GM12878 (cell line): ENCODE results near the gene SHISA4. TPM values are rescaled to one million over a fixed set of nuclear protein-coding genes. Genes with fewer than 3 reads are reported as not detected.

Experiments used
- ATAC-seq: fragments of 200-7000 bp; cut with Tn5 transposase; 3 replicates; pipeline ENCODE4 v1.9.1; 2020; ENCODE audit warnings: mild to moderate bottlenecking, moderate library complexity
- BruUV-seq: library from RNA; stranded (reverse); fragments of 400-500 nt; replicated peaks from 2 replicates; lab custom pipeline; 2021; lab: Mats Ljungman, UMichigan
- CTCF ChIA-PET: fragments of 300-600 bp; sonication (Branson Sonifier 250); formaldehyde crosslinking; extraction: SDS; loops from one replicate; lab custom pipeline; 2021; ENCODE audit warnings: inconsistent platforms; lab: Yijun Ruan, JAX
- POLR2A ChIA-PET: fragments of 350-600 bp; formaldehyde crosslinking; extraction: SDS; loops from one replicate; lab custom pipeline; 2021; ENCODE audit warnings: inconsistent platforms; lab: Charles Lee
- RAD21 ChIA-PET: fragments of 300-600 bp; sonication (Branson Sonifier 250); formaldehyde crosslinking; loops from one replicate; lab custom pipeline; 2023; ENCODE audit warnings: antibody characterized with exemption; ENCODE audit not compliant: unreplicated experiment; lab: Charles Lee
- SMC1A ChIA-PET: fragments of 300-600 bp; sonication (Branson Sonifier 250); formaldehyde crosslinking; loops from one replicate; lab custom pipeline; 2023; ENCODE audit not compliant: unreplicated experiment, uncharacterized antibody; lab: Charles Lee
- DNase-seq: peaks from one replicate; pipeline ENCODE4 v3.0.0-alpha.2; 2011; ENCODE audit warnings: low read depth, low spot score
- FAIRE-seq: peaks from 3 replicates; lab custom pipeline; 2011; peaks lifted over from hg19 to GRCh38; lab: Jason Lieb, UNC
- H2AFZ ChIP-seq: 2 replicates; pipeline ENCODE4 v1.6.0; 2011; ENCODE audit warnings: low read depth, low read length, control low read depth; ENCODE audit not compliant: control insufficient read depth
- H3K27ac ChIP-seq: 2 replicates; pipeline ENCODE4 v1.5.1; 2011; ENCODE audit warnings: control low read depth; ENCODE audit not compliant: control insufficient read depth, insufficient read depth
- H3K27me3 ChIP-seq, 2 experiments: replicated peaks in 1 of 2; 2 replicates each; pipeline versions ENCODE4 v1.6.0 to v1.6.1; 2011; ENCODE audit warnings: low read length in 1 of 2; ENCODE audit not compliant: control insufficient read depth in 2 of 2, insufficient read depth in 2 of 2
- H3K36me3 ChIP-seq, 2 experiments: 2 replicates each; pipeline ENCODE4 v1.5.1; 2011; ENCODE audit warnings: low read length in 1 of 2; ENCODE audit not compliant: control insufficient read depth in 2 of 2, insufficient read depth in 2 of 2
- H3K4me1 ChIP-seq: 2 replicates; pipeline ENCODE4 v1.6.1; 2011; ENCODE audit warnings: mild to moderate bottlenecking, low read length, moderate library complexity, mixed read lengths; ENCODE audit not compliant: control insufficient read depth, insufficient read depth
- H3K4me2 ChIP-seq: 2 replicates; pipeline ENCODE4 v1.6.0; 2011; ENCODE audit warnings: control low read depth; ENCODE audit not compliant: control insufficient read depth, insufficient read depth
- H3K4me3 ChIP-seq: fragments of 200-600 bp; sonication (generic); 2 replicates; pipeline ENCODE4 v1.5.1; 2016
- H3K79me2 ChIP-seq: 2 replicates; pipeline ENCODE4 v1.6.0; 2011; ENCODE audit warnings: low read length; ENCODE audit not compliant: control insufficient read depth, insufficient read depth
- H3K9ac ChIP-seq: 2 replicates; pipeline ENCODE4 v1.8.0; 2011; ENCODE audit warnings: low read length, control low read depth, mixed read lengths; ENCODE audit not compliant: control insufficient read depth, insufficient read depth
- H3K9me3 ChIP-seq: replicated peaks from 3 replicates; pipeline ENCODE4 v1.5.1; 2011; ENCODE audit warnings: mild to moderate bottlenecking, low read length; ENCODE audit not compliant: control insufficient read depth, insufficient read depth
- H4K20me1 ChIP-seq: 2 replicates; pipeline ENCODE4 v1.6.0; 2011; ENCODE audit not compliant: control insufficient read depth, insufficient read depth
- EED ChIP-seq: sonication (generic); IDR thresholded peaks from 2 replicates; pipeline ENCODE4 v1.6.1; 2016; ENCODE audit warnings: antibody characterized with exemption, low read depth
- PAX8 ChIP-seq: fragments of 450-650 bp; IDR thresholded peaks from 2 replicates; pipeline ENCODE4 v1.6.1; 2017; ENCODE audit warnings: mild to moderate bottlenecking, moderate library complexity
- SMARCA5 ChIP-seq: fragments of 450-650 bp; IDR thresholded peaks from 2 replicates; pipeline ENCODE4 v1.6.1; 2017; ENCODE audit warnings: mild to moderate bottlenecking
- SP1 ChIP-seq: IDR thresholded peaks from one replicate; pipeline ENCODE4 v1.6.1; 2011; ENCODE audit warnings: low read depth, low read length
- SUZ12 ChIP-seq: fragments of 200-600 bp; sonication (generic); IDR thresholded peaks from one replicate; pipeline ENCODE4 v1.6.1; 2018; ENCODE audit warnings: antibody characterized with exemption, mild to moderate bottlenecking; ENCODE audit not compliant: unreplicated experiment
- WGBS: methylation state at CpG from one replicate; pipeline ENCODE4 v1.1.6; 2016; ENCODE audit warnings: low lambda C conversion rate; ENCODE audit not compliant: insufficient replicate concordance, insufficient coverage; ENCODE audit errors: missing lambda C conversion rate; 5-methylcytosine and 5-hydroxymethylcytosine counted together
- in situ Hi-C: fragments of 300-500 bp; cut with MboI; formaldehyde crosslinking; loops from 9 replicates; pipeline ENCODE4 v1.14.3; 2018; ENCODE audit warnings: mixed read lengths
- intact Hi-C: fragments of 100-400 bp; cut with micrococcal nuclease; formaldehyde crosslinking; loops from one replicate; pipeline ENCODE4 v1.14.2; 2022; ENCODE audit not compliant: unreplicated experiment
- polyA plus RNA-seq, 11 experiments: library from polyadenylated mRNA; depleted of rRNA in 4 of 11; unstranded in 6 of 11; stranded (reverse) in 5 of 11; fragments of >200 nt; fragmentation: Nextera tagmentation in 4 of 11; fragmentation: Illumina TruSeq in 1 of 11; extraction: Ambion mirVana in 4 of 11; extraction: Trizol in 1 of 11; gene quantifications; 1 replicate in 1 of 11; 2 replicates in 10 of 11; pipeline versions ENCODE4 v1.2.1 to v1.2.3, GENCODE V29; 2011 to 2016; ENCODE audit warnings: inconsistent platforms in 2 of 11, missing spikeins in 2 of 11, low read depth in 1 of 11
- total RNA-seq, 4 experiments: library from RNA; depleted of rRNA in 3 of 4; stranded (reverse); fragments of >200 nt in 3 of 4; fragmentation: Illumina TruSeq in 1 of 4; extraction: Trizol in 1 of 4; gene quantifications; 2 replicates each; pipeline versions ENCODE4 v1.2.1 to v1.2.3, GENCODE V29; 2013 to 2021
- TF ChIP-seq, protein P1 (sequence below): fragments of 450-650 bp; formaldehyde crosslinking; IDR thresholded peaks from 2 replicates; pipeline ENCODE4 v1.4.0; 2022; ENCODE audit warnings: mild to moderate bottlenecking, moderate library complexity
- TF ChIP-seq, protein P2 (sequence below): fragments of 450-650 bp; IDR thresholded peaks from 2 replicates; pipeline ENCODE4 v1.6.1; 2017; ENCODE audit warnings: mild to moderate bottlenecking

The SHISA4 gene
- total and polyA plus RNA-seq, 10 of the 15 experiments (the other 5 are each of a cell fraction or from before 2014, with no cell fraction given): 0.07 TPM; not detected in 8

DNA sequence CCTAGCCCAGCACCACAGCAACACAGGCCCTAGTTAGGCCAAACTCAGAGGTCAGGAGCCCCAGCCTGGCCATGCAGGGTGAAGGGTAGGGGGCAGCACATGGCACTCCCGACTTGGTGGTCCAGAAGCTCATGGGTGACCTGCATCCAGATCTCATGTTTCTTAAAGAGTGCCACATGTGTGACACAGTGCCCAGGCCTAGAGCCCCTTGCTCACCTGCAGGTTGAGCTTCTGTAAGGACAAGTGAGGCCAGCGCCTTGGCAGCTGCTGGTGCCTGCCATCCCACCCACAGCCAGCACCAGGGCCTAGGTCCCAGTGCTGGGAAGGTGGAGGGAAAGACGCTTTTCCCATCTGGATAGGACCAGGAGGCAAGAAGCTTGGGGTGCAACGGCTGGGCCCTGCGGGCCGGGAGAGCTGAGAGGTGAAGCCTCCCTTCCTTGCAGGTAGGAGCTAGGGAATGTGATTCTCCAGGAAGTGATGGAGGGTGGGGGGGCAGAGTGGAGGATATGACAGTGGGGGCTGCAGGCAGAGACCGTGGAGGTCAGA, 6.5 kb downstream of the SHISA4 start:
- no TSS peak for BruUV-seq
- ChIA-PET POLR2A (interaction anchor here (0.5 to 0.9 kb wide), 7 partner anchors 12 to 413 kb away, joined by 3 to 6 read pairs (median 4); no protein-coding TSS in a partner anchor), SMC1A (interaction anchor here (1.0 to 4.9 kb wide), 13 partner anchors 9 to 105 kb away, joined by 4 to 68 read pairs (median 5); no protein-coding TSS in a partner anchor), CTCF (interaction anchor here (0.6 to 10.2 kb wide), 37 partner anchors 8 to 788 kb away, joined by 3 to 233 read pairs (median 7); partner anchors contain the start of genes ELF3, LMOD1 and RNPEP), RAD21 (interaction anchor here (1.0 to 4.5 kb wide), 12 partner anchors 9 to 239 kb away, joined by 3 to 62 read pairs (median 6); partner anchors contain the start of genes RNPEP and TIMM17A)
- DNase-seq: no peak
- no peak for ATAC-seq
- Histone ChIP-seq H3K9ac (no peak overlapping the region), H3K36me3 (no peaks in the 10 kb centered on the region), H3K4me1 (no peaks in the 10 kb centered on the region), H3K27ac (no peak overlapping the region), H2AFZ (no peak overlapping the region), H4K20me1 (no peaks in the 10 kb centered on the region), H3K4me3 (no peak overlapping the region), H3K79me2 (no peaks in the 10 kb centered on the region), H3K27me3 (peaks cover 0 to 2% of the 10 kb centered on the region in 2 experiments; a peak in 2 of 4 replicates), H3K4me2 (no peak overlapping the region), H3K9me3 (no peaks in the 10 kb centered on the region)
- intact Hi-C loops: no loop called here
- FAIRE-seq: no peak
- in situ Hi-C loops: no loop called here
- WGBS: 50% methylated on average over 7 of the region's 7 CpGs
- no peak for TF ChIP-seq SUZ12
- TF ChIP-seq, protein P1, sequence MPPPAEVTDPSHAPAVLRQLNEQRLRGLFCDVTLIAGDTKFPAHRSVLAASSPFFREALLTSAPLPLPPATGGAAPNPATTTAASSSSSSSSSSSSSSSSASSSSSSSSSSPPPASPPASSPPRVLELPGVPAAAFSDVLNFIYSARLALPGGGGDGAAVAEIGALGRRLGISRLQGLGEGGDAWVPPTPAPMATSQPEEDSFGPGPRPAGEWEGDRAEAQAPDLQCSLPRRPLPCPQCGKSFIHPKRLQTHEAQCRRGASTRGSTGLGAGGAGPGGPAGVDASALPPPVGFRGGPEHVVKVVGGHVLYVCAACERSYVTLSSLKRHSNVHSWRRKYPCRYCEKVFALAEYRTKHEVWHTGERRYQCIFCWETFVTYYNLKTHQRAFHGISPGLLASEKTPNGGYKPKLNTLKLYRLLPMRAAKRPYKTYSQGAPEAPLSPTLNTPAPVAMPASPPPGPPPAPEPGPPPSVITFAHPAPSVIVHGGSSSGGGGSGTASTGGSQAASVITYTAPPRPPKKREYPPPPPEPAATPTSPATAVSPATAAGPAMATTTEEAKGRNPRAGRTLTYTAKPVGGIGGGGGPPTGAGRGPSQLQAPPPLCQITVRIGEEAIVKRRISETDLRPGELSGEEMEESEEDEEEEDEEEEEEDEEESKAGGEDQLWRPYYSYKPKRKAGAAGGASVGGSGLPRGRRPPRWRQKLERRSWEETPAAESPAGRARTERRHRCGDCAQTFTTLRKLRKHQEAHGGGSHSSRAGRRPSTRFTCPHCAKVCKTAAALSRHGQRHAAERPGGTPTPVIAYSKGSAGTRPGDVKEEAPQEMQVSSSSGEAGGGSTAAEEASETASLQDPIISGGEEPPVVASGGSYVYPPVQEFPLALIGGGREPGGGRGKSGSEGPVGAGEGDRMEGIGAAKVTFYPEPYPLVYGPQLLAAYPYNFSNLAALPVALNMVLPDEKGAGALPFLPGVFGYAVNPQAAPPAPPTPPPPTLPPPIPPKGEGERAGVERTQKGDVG (CRISPR knock-in tag): no peak
- no peak for TF ChIP-seq PAX8
- TF ChIP-seq SMARCA5: no peak
- no peak for TF ChIP-seq SP1
- TF ChIP-seq, protein P2, sequence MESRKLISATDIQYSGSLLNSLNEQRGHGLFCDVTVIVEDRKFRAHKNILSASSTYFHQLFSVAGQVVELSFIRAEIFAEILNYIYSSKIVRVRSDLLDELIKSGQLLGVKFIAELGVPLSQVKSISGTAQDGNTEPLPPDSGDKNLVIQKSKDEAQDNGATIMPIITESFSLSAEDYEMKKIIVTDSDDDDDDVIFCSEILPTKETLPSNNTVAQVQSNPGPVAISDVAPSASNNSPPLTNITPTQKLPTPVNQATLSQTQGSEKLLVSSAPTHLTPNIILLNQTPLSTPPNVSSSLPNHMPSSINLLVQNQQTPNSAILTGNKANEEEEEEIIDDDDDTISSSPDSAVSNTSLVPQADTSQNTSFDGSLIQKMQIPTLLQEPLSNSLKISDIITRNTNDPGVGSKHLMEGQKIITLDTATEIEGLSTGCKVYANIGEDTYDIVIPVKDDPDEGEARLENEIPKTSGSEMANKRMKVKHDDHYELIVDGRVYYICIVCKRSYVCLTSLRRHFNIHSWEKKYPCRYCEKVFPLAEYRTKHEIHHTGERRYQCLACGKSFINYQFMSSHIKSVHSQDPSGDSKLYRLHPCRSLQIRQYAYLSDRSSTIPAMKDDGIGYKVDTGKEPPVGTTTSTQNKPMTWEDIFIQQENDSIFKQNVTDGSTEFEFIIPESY: no peak
- no peak for TF ChIP-seq EED
